Adrenal gland (tissue), 12 donors: Measurements from ENCODE around the gene SHB. TPM values are rescaled to one million over a fixed set of nuclear protein-coding genes. Genes with fewer than 3 reads are reported as not detected.

Experiments
- DNase-seq, 7 donors: peaks; one replicate each; pipeline ENCODE4 v3.0.0-alpha.2; 2019 to 2020
- H3K27ac ChIP-seq, 5 donors: fragments of 200-600 bp; sonication (generic) in 4 of 5; 1 replicate in 3 of 5; 2 replicates in 2 of 5; pipeline versions ENCODE4 v1.5.1 to v1.8.0; 2016 to 2020; ENCODE audit warnings: mild to moderate bottlenecking in 1 of 5
- H3K27me3 ChIP-seq: fragments of 200-600 bp; 2 replicates; pipeline ENCODE4 v1.8.0; 2021
- H3K36me3 ChIP-seq, 2 donors: fragments of 200-600 bp; replicated peaks in 1 of 2; 1 replicate in 1 of 2; 2 replicates in 1 of 2; pipeline versions ENCODE4 v1.5.1 to v1.8.0; 2018 to 2022
- H3K4me1 ChIP-seq, 2 donors: fragments of 200-600 bp; replicated peaks in 1 of 2; 1 replicate in 1 of 2; 2 replicates in 1 of 2; pipeline versions ENCODE4 v1.5.1 to v1.8.0; 2018 to 2021
- H3K4me3 ChIP-seq, 4 donors: fragments of 200-600 bp; sonication (generic) in 3 of 4; one replicate each; pipeline ENCODE4 v1.5.1; 2016 to 2018
- H3K9me3 ChIP-seq, 3 donors: fragments of 200-600 bp; sonication (generic) in 1 of 3; replicated peaks in 1 of 3; 1 replicate in 2 of 3; 2 replicates in 1 of 3; pipeline versions ENCODE4 v1.5.1 to v1.8.0; 2016 to 2021
- CTCF ChIP-seq, 6 experiments: fragments of 450-650 bp in 4 of 6; fragments of 200-600 bp in 2 of 6; sonication (generic) in 1 of 6; IDR thresholded peaks; 1 replicate in 5 of 6; 2 replicates in 1 of 6; pipeline versions ENCODE4 v1.5.1 to v1.8.0; 2016 to 2021; ENCODE audit warnings: antibody characterized with exemption in 6 of 6, mild to moderate bottlenecking in 2 of 6, moderate library complexity in 1 of 6
- POLR2A ChIP-seq, 2 donors: fragments of 450-650 bp; IDR thresholded peaks; one replicate each; pipeline ENCODE4 v1.6.1; 2017; ENCODE audit warnings: antibody characterized with exemption in 2 of 2, mild to moderate bottlenecking in 2 of 2, moderate library complexity in 1 of 2
- WGBS, 4 donors: extraction: QIAGEN DNeasy Blood & Tissue Kit in 2 of 4; methylation state at CpG; one replicate each; pipeline versions ENCODE4 v1.1.5 to v1.1.7; 2013 to 2017; 5-methylcytosine and 5-hydroxymethylcytosine counted together
- intact Hi-C, 2 donors: fragments of 100-400 bp; cut with DNase I; formaldehyde crosslinking; loops; one replicate each; pipeline versions ENCODE4 v1.14.1 to v1.15.0; 2022 to 2023
- polyA plus RNA-seq, 3 donors: library from polyadenylated mRNA; stranded (reverse); fragments of 200-250 nt in 2 of 3; fragments of 350-450 nt in 1 of 3; fragmentation: Illumina TruSeq in 1 of 3; extraction: RNeasy Lipid Tissue Mini Kit (QIAGEN cat#74804) in 1 of 3; gene quantifications; one replicate each; pipeline ENCODE4 v1.2.3, GENCODE V29; 2013 to 2014
- total RNA-seq, 9 donors: library from RNA; depleted of rRNA in 4 of 9; stranded (reverse); fragments of >200 nt in 4 of 9; fragments of 120-200 nt in 1 of 9; fragmentation: NEBNext Ultra II Directional in 1 of 9; extraction: Animal tissue kit (Norgen Biotek cat#: 25700) in 1 of 9; gene quantifications; one replicate each; pipeline versions ENCODE4 v1.1.0 to v1.2.4, GENCODE V29; 2013 to 2023
- donor health status: healthy with polysubstance abuse.
- donor health status: Bipolar disorder and iron deficiency.
- donor health status: DM: yes; HTN: yes; CAD: no.
- donor health status: DM: no; HTN: no; CAD: no.
- donor health status: DM: no; HTN: no; CAD: no.
- donor health status: DM: yes; HTN: yes; CAD: no.

SHB gene
- total and polyA plus RNA-seq, 12 donors, result 3.2 to 21.2 (median 11.1) TPM

- WGBS, 4 donors, result 89 to 99% (median 95%) methylated on average over 8 to 12 of the region's 12 CpGs
- intact Hi-C loops, result no loop called here
- Histone ChIP-seq H3K27me3 (no peaks in the 10 kb centered on the region), H3K36me3 (peaks cover 0 to 4% of the 10 kb centered on the region in 2 donors), H3K4me1 (peaks cover 4 to 28% of the 10 kb centered on the region in 2 donors), H3K9me3 (no peaks in the 10 kb centered on the region), H3K4me3 (no peak overlapping the region), H3K27ac (peak overlapping the region in 1 of 5 donors; percentile 83)
- no peak for DNase-seq
- no peak for TF ChIP-seq POLR2A (IDR thresholded peaks at IDR 0.05)
- TF ChIP-seq CTCF (IDR thresholded peaks at IDR 0.05), result no peak
Observed at GRCh38 chr9:37950561-37950960, 118.5 kb downstream of the SHB start.

- Histone ChIP-seq H3K27ac (no peak overlapping the region), H3K9me3 (no peaks in the 10 kb centered on the region), H3K27me3 (no peaks in the 10 kb centered on the region), H3K36me3 (peaks cover 0 to 2% of the 10 kb centered on the region in 2 donors), H3K4me3 (no peak overlapping the region), H3K4me1 (peaks cover 4 to 26% of the 10 kb centered on the region in 2 donors)
- intact Hi-C loops, result no loop called here
- DNase-seq, result no peak
- no peak for TF ChIP-seq CTCF (IDR thresholded peaks at IDR 0.05)
- TF ChIP-seq POLR2A (IDR thresholded peaks at IDR 0.05), result no peak
- 87 to 95% (median 93%) methylated on average over 5 to 8 of the region's 8 CpGs for WGBS, 4 donors
Observed at GRCh38 chr9:37949576-37949975, 119.5 kb downstream of the SHB start.

- H3K4me1 ChIP-seq, result peaks cover 8 to 23% of the 10 kb centered on the region in 2 donors
- H3K36me3 ChIP-seq, result no peaks in the 10 kb centered on the region
- H3K9me3 ChIP-seq, result no peaks in the 10 kb centered on the region
- TF ChIP-seq CTCF (IDR thresholded peaks at IDR 0.05) (no peak), POLR2A (IDR thresholded peaks at IDR 0.05) (no peak)
- WGBS, 4 donors, result 88 to 93% (median 90%) methylated on average over 14 to 20 of the region's 20 CpGs
- no peak overlapping the region for H3K4me3 ChIP-seq
- intact Hi-C loops, result no loop called here
- no peak for DNase-seq
- no peak overlapping the region for H3K27ac ChIP-seq
- no peaks in the 10 kb centered on the region for H3K27me3 ChIP-seq
Observed at GRCh38 chr9:37948417-37948980, 120.5 kb downstream of the SHB start.

- 88 to 93% (median 91%) methylated on average over 9 of the region's 9 CpGs for WGBS, 4 donors
- Histone ChIP-seq H3K36me3 (no peaks in the 10 kb centered on the region), H3K4me1 (peaks cover 8 to 22% of the 10 kb centered on the region in 2 donors), H3K27me3 (no peaks in the 10 kb centered on the region), H3K9me3 (no peaks in the 10 kb centered on the region), H3K27ac (no peak overlapping the region), H3K4me3 (no peak overlapping the region)
- intact Hi-C loops, result no loop called here
- DNase-seq, result no peak
- TF ChIP-seq CTCF (IDR thresholded peaks at IDR 0.05), result no peak
- TF ChIP-seq POLR2A (IDR thresholded peaks at IDR 0.05), result no peak
Observed at GRCh38 chr9:37947977-37948376, 121.0 kb downstream of the SHB start.
